K562 (cell line): ENCODE data around the gene KLK13. TPM values are rescaled to one million over a fixed set of nuclear protein-coding genes. Genes with fewer than 3 reads are reported as not detected.

Experiments used
- ATF1 ChIP-seq, 2 experiments: fragments of 450-650 bp in 1 of 2; IDR thresholded peaks; 2 replicates each; pipeline ENCODE4 v1.6.1; 2016; ENCODE audit warnings: missing compliant biosample characterization in 1 of 2, missing genetic modification characterization in 1 of 2
- BRCA1 ChIP-seq, 2 experiments: fragments of 450-650 bp in 1 of 2; sonication (generic) in 1 of 2; formaldehyde crosslinking in 1 of 2; IDR thresholded peaks; 2 replicates each; pipeline versions ENCODE4 v1.5.0 to v1.6.1; 2017 to 2020; ENCODE audit warnings: mild to moderate bottlenecking in 1 of 2, missing genetic modification reagents in 1 of 2
- CTBP1 ChIP-seq: fragments of 450-650 bp; IDR thresholded peaks from 2 replicates; pipeline ENCODE4 v1.6.1; 2016; ENCODE audit warnings: borderline replicate concordance
- DNMT1 ChIP-seq: fragments of 450-650 bp; IDR thresholded peaks from 2 replicates; pipeline ENCODE4 v1.6.1; 2016; ENCODE audit warnings: antibody characterized with exemption, mild to moderate bottlenecking
- GTF2A2 ChIP-seq: IDR thresholded peaks from 2 replicates; pipeline ENCODE4 v1.6.1; 2016; ENCODE audit warnings: mild to moderate bottlenecking, missing genetic modification characterization, missing compliant biosample characterization
- KAT8 ChIP-seq: fragments of 450-650 bp; IDR thresholded peaks from 2 replicates; pipeline ENCODE4 v1.6.1; 2016; ENCODE audit warnings: low read depth, mild to moderate bottlenecking
- KDM1A ChIP-seq, 2 experiments: fragments of 450-650 bp; IDR thresholded peaks; 2 replicates each; pipeline ENCODE4 v1.6.1; 2016; ENCODE audit warnings: mild to moderate bottlenecking in 2 of 2
- KLF1 ChIP-seq: fragments of 450-650 bp; IDR thresholded peaks from 2 replicates; pipeline ENCODE4 v1.6.1; 2016; ENCODE audit warnings: missing genetic modification characterization, missing compliant biosample characterization
- NR2F6 ChIP-seq: fragments of 450-650 bp; formaldehyde crosslinking; IDR thresholded peaks from 2 replicates; pipeline ENCODE4 v1.4.0; 2020; ENCODE audit warnings: mild to moderate bottlenecking
- RBM15 ChIP-seq: fragments of 200-400 bp; formaldehyde crosslinking; IDR thresholded peaks from 2 replicates; pipeline ENCODE4 v1.6.1; 2018; ENCODE audit warnings: mild to moderate bottlenecking, low read length, moderate library complexity; ENCODE audit not compliant: insufficient read depth
- RCOR1 ChIP-seq, 2 experiments: IDR thresholded peaks; 2 replicates each; pipeline ENCODE4 v1.6.1; 2012; ENCODE audit warnings: low read depth in 2 of 2, low read length in 2 of 2, borderline replicate concordance in 1 of 2, improper control_type of control experiment in 1 of 2
- SMARCA5 ChIP-seq: fragments of 450-650 bp; IDR thresholded peaks from 2 replicates; pipeline ENCODE4 v1.6.1; 2016
- ZNF143 ChIP-seq: sonication (generic); formaldehyde crosslinking; IDR thresholded peaks from 2 replicates; pipeline ENCODE4 v1.9.0; 2022; ENCODE audit warnings: mild to moderate bottlenecking, missing genetic modification reagents
- ZNF239 ChIP-seq: fragments of 250-450 bp; sonication (Bioruptor Pico); IDR thresholded peaks from 2 replicates; pipeline ENCODE4 v1.4.0; 2020; ENCODE audit warnings: mild to moderate bottlenecking
- ZNF311 ChIP-seq: fragments of 250-450 bp; sonication (Bioruptor Pico); IDR thresholded peaks from 2 replicates; pipeline ENCODE4 v1.4.0; 2020; ENCODE audit warnings: mild to moderate bottlenecking, moderate library complexity
- ZNF354B ChIP-seq: fragments of 250-450 bp; sonication (Bioruptor Pico); IDR thresholded peaks from 2 replicates; pipeline ENCODE4 v1.4.0; 2020
- ZNF384 ChIP-seq: IDR thresholded peaks from 2 replicates; pipeline ENCODE4 v1.6.1; 2012; ENCODE audit warnings: low read depth, low read length, improper control_type of control experiment
- ZNF57 ChIP-seq: fragments of 450-650 bp; formaldehyde crosslinking; IDR thresholded peaks from 2 replicates; pipeline ENCODE4 v1.4.0; 2020; ENCODE audit warnings: mild to moderate bottlenecking, moderate library complexity
- polyA plus RNA-seq, 8 experiments: library from polyadenylated mRNA; depleted of rRNA in 4 of 8; stranded (reverse) in 5 of 8; unstranded in 3 of 8; fragments of >200 nt; fragmentation: Nextera tagmentation in 2 of 8; fragmentation: Illumina TruSeq in 1 of 8; extraction: Ambion mirVana in 2 of 8; extraction: Trizol in 1 of 8; gene quantifications; 2 replicates each; pipeline versions ENCODE4 v1.2.1 to v1.2.3, GENCODE V29; 2011 to 2014; ENCODE audit warnings: inconsistent platforms in 1 of 8, missing spikeins in 1 of 8
- total RNA-seq, 7 experiments: library from RNA; depleted of rRNA in 6 of 7; stranded (reverse); fragments of >200 nt in 6 of 7; fragmentation: Illumina TruSeq in 2 of 7; extraction: Trizol in 2 of 7; gene quantifications; 2 replicates each; pipeline versions ENCODE4 v1.2.1 to v1.2.3, GENCODE V29; 2011 to 2021; ENCODE audit warnings: low replicate concordance in 1 of 7
- TF ChIP-seq, protein P1 (sequence below), 3 experiments: IDR thresholded peaks in 2 of 3; conservative IDR thresholded peaks in 1 of 3; 2 replicates each; pipeline ENCODE4 v1.5.1; 2011 to 2012; ENCODE audit warnings: low read length in 3 of 3, mild to moderate bottlenecking in 3 of 3, control low read depth in 2 of 3, improper control_type of control experiment in 1 of 3, inconsistent platforms in 1 of 3, low read depth in 1 of 3, mixed read lengths in 1 of 3, moderate library complexity in 1 of 3; ENCODE audit not compliant: insufficient read depth in 2 of 3
- TF ChIP-seq, protein P2 (sequence below): sonication (generic); IDR thresholded peaks from 2 replicates; pipeline ENCODE4 v1.6.1; 2016
- TF ChIP-seq, protein P3 (sequence below): fragments of 450-650 bp; formaldehyde crosslinking; IDR thresholded peaks from 2 replicates; pipeline ENCODE4 v1.4.0; 2022; ENCODE audit warnings: missing genetic modification characterization
- TF ChIP-seq, protein P4 (sequence below): fragments of 250-450 bp; sonication (Bioruptor Pico); IDR thresholded peaks from 2 replicates; pipeline ENCODE4 v1.8.0; 2021; ENCODE audit warnings: mild to moderate bottlenecking, moderate library complexity

Gene KLK13
- total and polyA plus RNA-seq, 9 of the 15 experiments (the other 6 are each of a cell fraction or from before 2014, with no cell fraction given), result 0.72 to 9.0 (median 2.3) TPM

DNA sequence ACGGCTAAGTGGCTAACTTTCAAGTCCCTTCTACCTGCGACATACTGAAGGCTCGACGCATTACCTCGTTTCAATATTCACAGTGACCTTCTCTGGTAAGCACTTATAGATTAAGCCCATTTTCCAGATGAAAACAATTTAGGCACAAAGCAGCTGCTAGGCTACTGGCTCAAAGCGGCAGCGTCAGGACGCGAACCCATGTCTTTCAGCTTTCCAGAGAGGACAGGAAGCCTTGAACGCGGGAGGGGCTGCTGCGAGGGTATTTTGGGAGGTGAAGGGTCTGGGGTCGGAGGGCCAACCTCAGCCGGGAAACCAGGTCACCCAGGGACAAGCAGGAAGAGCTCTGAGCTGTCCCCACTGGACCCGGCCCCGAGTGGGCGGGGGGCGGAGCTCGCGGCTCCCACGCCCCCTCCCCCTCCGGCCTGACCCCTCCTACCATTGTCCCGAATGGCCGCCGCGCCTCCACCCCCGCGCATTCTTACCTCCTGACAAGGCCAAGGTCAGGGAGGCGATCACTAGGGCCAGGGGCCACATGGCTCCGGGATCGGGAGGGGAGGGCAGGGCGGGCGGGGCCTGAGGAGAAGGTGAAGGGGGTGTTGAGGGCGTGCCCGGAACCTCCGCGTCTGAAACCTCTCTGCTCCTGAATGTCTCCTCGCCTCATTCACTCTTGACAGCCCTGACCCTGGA is at the start of gene KLK13 (continued):
- TF ChIP-seq, protein P1, sequence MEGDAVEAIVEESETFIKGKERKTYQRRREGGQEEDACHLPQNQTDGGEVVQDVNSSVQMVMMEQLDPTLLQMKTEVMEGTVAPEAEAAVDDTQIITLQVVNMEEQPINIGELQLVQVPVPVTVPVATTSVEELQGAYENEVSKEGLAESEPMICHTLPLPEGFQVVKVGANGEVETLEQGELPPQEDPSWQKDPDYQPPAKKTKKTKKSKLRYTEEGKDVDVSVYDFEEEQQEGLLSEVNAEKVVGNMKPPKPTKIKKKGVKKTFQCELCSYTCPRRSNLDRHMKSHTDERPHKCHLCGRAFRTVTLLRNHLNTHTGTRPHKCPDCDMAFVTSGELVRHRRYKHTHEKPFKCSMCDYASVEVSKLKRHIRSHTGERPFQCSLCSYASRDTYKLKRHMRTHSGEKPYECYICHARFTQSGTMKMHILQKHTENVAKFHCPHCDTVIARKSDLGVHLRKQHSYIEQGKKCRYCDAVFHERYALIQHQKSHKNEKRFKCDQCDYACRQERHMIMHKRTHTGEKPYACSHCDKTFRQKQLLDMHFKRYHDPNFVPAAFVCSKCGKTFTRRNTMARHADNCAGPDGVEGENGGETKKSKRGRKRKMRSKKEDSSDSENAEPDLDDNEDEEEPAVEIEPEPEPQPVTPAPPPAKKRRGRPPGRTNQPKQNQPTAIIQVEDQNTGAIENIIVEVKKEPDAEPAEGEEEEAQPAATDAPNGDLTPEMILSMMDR (IDR thresholded peaks at IDR 0.05 in 2 of 3, conservative IDR thresholded peaks at IDR 0.05 in 1 of 3; ENCODE audit: insufficient read depth in 2 of 3, low read depth in 1 of 3, low read length in 3 of 3), result no peak
- no peak for TF ChIP-seq ZNF384
- TF ChIP-seq, protein P2, sequence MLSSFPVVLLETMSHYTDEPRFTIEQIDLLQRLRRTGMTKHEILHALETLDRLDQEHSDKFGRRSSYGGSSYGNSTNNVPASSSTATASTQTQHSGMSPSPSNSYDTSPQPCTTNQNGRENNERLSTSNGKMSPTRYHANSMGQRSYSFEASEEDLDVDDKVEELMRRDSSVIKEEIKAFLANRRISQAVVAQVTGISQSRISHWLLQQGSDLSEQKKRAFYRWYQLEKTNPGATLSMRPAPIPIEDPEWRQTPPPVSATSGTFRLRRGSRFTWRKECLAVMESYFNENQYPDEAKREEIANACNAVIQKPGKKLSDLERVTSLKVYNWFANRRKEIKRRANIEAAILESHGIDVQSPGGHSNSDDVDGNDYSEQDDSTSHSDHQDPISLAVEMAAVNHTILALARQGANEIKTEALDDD, result no peak
- no peak for TF ChIP-seq ZNF57 (CRISPR knock-in tag)
- peak; percentile 60 to 74; a peak in 2 of 4 replicates for TF ChIP-seq KDM1A (IDR thresholded peaks at IDR 0.05)
- TF ChIP-seq, protein P3, sequence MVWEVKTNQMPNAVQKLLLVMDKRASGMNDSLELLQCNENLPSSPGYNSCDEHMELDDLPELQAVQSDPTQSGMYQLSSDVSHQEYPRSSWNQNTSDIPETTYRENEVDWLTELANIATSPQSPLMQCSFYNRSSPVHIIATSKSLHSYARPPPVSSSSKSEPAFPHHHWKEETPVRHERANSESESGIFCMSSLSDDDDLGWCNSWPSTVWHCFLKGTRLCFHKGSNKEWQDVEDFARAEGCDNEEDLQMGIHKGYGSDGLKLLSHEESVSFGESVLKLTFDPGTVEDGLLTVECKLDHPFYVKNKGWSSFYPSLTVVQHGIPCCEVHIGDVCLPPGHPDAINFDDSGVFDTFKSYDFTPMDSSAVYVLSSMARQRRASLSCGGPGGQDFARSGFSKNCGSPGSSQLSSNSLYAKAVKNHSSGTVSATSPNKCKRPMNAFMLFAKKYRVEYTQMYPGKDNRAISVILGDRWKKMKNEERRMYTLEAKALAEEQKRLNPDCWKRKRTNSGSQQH (CRISPR knock-in tag), result no peak
- TF ChIP-seq, protein P4, sequence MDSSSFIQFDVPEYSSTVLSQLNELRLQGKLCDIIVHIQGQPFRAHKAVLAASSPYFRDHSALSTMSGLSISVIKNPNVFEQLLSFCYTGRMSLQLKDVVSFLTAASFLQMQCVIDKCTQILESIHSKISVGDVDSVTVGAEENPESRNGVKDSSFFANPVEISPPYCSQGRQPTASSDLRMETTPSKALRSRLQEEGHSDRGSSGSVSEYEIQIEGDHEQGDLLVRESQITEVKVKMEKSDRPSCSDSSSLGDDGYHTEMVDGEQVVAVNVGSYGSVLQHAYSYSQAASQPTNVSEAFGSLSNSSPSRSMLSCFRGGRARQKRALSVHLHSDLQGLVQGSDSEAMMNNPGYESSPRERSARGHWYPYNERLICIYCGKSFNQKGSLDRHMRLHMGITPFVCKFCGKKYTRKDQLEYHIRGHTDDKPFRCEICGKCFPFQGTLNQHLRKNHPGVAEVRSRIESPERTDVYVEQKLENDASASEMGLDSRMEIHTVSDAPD (CRISPR knock-in tag), result no peak
- no peak for TF ChIP-seq ATF1 (CRISPR knock-in tag; IDR thresholded peaks at IDR 0.05)
- no peak for TF ChIP-seq ATF1 (tag; IDR thresholded peaks at IDR 0.05)
- no peak for TF ChIP-seq DNMT1
- TF ChIP-seq CTBP1, result 0 out of 2 replicates have a peak, but pooled peaks have one; percentile 13
- TF ChIP-seq KLF1 (tag), result no peak
- no peak for TF ChIP-seq KAT8
- 0 out of 2 replicates have a peak, but pooled peaks have one; percentile 64 for TF ChIP-seq SMARCA5
- no peak for TF ChIP-seq ZNF311 (CRISPR knock-in tag)
- TF ChIP-seq ZNF239 (CRISPR knock-in tag), result no peak
- no peak for TF ChIP-seq NR2F6 (CRISPR knock-in tag)
- no peak for TF ChIP-seq GTF2A2 (tag)
- no peak for TF ChIP-seq RBM15
- TF ChIP-seq RCOR1 (IDR thresholded peaks at IDR 0.05; ENCODE audit: borderline replicate concordance in 1 of 2, low read depth in 2 of 2, low read length in 2 of 2), result peak in 1 of 2 experiments; percentile 34; a peak in 2 of 4 replicates
- no peak for TF ChIP-seq BRCA1 (IDR thresholded peaks at IDR 0.05)
- no peak for TF ChIP-seq BRCA1 (CRISPR knock-in tag; IDR thresholded peaks at IDR 0.05)
- no peak for TF ChIP-seq ZNF143 (CRISPR knock-in tag)
- no peak for TF ChIP-seq ZNF354B (CRISPR knock-in tag)
